Renal pelvis (tissue), 4 donors: ENCODE data around the gene CYP11A1. TPM values are rescaled to one million over a fixed set of nuclear protein-coding genes. Genes with fewer than 3 reads are reported as not detected.

Experiments used
- DNase-seq: peaks from one replicate; pipeline ENCODE4 v3.0.0-alpha.2; 2013
- polyA plus RNA-seq, 3 donors: library from polyadenylated mRNA; unstranded; fragments of 120-200 nt; gene quantifications; one replicate each; pipeline ENCODE4 v1.2.1, GENCODE V29; 2013; ENCODE audit not compliant: insufficient read length in 3 of 3

Gene CYP11A1
- polyA plus RNA-seq, 3 donors: 1.6 to 3.0 (median 2.2) TPM

GRCh38 chr15:74350295-74351275 is 16.9 kb downstream of the CYP11A1 start:
- DNase-seq: no peak

- DNase-seq: no peak
Measured at GRCh38 chr15:74349241-74349778, 18.1 kb downstream of the CYP11A1 start.

GRCh38 chr15:74347757-74348250 is 19.6 kb downstream of the CYP11A1 start:
- DNase-seq: no peak

- no peak for DNase-seq
Measured at GRCh38 chr15:74345051-74345450, 22.4 kb downstream of the CYP11A1 start.

DNA sequence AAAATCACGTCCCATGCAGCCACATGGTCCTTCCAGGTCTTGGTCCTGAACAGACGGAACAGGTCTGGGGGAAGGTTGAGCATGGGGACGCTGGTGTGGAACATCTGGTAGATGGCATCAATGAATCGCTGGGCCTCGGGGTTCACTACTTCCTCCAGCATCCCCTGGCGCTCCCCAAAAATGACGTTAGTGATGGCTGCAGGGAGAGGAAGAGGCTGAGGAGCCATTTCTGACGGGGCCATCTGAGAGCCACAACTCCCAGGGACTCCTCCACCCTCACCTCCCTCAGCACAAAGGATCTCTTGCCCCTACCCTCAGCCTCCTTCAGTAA is 23.7 kb downstream of the CYP11A1 start:
- no peak for DNase-seq

DNA sequence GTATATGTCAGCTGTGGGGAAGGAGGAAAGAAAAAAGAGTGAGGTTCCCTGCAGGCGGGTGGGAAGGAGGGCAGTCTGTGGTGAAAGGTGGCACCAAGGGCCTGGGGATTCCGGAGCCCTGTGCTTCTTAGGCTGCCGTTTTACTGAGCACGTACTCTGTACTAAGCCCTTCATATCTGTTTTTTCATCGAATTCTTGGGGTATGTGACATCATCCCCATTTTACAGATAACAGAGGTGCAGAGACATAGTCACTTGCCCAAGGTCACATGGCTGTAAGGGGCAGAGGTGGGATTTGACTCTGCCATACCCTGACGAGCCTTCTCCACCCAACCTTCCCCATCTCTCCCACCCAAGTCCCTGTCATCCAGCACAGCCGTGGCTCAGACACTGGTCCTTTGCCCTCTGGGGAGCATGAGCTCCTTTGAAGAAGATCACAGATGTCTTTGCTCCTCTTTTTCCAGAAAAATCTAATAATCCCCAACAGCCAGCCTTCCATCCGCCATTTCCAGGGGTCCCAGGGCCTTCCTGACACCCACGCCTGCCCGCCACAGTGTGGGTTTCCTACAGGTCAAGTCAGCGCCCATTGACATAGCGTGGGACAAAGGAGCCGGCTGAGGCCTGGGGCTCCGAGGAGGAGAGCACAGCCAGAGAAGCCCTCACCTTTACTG is 24.2 kb downstream of the CYP11A1 start:
- no peak for DNase-seq

DNA sequence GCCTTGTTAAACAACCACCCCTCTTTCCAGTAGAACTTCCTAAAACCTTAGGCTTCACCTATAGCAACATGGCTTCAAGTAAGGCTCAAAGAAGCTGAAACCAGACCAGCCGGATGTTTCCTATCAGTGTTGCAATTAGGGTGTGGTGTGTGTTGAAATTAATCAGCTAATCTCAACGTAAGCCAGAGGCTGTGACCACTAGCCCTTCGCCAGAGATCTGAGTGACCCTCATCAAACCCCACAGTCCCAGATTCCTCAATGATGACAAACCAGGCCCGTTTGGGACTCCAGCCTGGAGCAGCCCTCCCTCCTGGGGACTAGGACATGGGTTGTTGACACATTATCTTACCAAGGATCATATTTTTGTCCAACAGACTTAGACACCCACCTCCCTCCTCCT is 27.3 kb downstream of the CYP11A1 start:
- no peak for DNase-seq

DNA sequence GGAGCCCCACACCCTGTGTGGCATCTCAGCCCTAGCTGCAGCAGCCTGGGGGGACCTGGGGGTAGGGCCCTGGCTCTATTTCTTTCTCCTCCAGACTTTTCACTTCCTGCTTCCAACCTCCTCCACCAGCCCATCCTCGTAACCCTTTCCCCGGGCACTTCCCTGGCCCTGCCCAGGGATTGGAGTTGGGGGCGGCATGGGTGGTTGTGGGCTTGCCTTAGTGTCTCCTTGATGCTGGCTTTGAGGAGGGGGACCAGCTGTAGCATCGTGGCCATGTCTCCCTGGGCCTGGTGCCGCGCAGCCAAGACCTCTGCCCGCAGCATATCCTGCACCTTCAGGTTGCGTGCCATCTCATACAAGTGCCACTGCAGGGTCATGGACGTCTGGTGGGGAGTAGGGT is 28.1 kb downstream of the CYP11A1 start:
- DNase-seq: no peak

- DNase-seq: no peak
Measured at GRCh38 chr15:74338676-74339075, 28.8 kb downstream of the CYP11A1 start.

DNA sequence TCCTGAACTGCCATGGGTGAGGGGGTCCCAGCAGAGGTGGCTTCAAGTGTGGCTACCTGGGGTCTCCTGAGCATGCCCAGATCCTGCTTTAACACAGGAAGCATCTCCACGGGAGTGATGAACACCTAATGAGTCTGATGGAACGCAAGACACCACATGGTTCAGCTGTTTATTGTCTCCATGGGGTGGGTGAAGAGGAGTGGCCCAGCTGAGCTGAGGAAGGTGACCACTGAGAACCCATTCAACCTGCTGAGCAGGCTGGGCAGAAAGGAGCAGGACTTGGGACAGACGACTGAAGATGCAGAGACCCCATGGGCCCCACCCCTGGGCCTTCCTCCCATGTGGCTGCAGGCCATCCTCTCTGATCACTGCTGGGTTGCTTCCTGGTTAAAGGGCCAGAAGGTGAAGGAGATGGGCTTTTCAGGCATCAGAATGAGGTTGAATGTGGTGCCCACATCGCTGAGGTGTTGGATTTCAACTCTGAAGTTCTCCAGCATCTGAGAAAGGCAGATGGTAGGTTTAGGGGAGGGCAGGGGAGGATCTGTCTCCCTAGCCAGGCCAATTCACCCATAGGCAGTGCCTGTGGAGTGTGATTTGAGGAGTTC is 29.7 kb downstream of the CYP11A1 start:
- no peak for DNase-seq

DNA sequence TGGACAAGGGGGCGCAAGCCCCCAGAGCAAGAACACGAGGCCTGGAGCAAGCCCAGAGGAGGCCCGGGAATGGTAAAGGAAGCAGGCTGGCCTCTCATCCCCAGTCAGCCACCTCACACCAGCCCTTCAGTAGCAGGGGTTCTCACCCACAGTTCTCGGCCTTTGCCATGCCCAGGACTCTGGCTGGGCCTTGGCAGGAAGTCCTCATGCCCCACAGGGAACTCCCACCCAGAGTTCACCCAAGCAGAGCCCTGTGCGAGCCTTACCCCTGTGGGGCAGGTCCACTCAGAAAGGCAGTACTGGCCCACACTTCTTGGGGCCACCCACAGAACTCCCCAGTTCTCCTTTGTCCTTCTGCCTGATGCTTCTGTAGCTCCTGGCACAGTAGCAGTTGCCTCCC is 30.3 kb downstream of the CYP11A1 start:
- DNase-seq: no peak

DNA sequence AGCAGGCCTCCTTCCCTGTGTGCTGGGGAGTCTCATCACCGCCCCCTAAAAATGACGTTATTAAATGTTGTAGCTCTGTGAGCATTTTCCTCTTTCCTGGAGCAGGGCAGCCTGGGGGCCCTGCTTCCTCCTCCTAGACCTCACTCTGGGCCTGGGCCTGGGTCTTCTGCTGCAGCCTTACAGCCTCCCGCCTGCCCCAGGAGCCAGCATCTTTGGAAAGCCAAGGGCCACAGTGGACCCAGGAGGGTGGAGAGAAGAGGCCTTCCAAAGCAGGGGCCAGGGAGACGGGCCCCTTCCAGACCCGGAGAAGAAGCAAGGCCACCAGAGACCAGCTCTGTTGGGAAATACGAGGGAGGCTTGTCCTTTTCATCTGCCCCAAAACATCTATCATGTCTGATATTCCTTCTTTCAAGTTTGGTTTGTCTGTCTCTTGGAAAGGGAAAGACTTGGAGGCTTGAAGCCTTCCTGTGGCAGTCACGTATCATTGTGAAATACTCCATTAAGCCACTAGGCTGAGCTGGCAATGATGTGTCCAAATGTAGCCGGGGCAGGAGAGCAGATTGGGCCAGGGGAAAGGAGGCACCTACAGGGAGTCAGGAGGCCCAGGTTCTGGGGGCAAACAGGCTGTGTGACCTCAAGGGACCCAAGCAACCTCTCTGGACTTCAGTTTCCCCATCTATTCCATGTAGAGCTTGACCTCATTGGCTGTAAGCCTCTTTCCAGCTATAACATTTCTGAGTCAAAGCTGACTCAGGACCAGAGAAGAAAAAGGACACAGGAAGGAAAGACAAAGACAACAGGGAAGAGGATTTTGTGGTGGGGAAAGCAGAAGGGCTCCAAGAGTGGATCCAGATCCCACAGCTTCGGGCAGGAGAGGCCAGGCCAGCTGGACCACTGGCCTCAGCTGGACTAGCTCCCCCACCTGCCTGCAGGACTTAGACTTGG is 31.1 kb downstream of the CYP11A1 start:
- DNase-seq: no peak

GRCh38 chr15:74335396-74335795 is 32.0 kb downstream of the CYP11A1 start:
- no peak for DNase-seq

DNA sequence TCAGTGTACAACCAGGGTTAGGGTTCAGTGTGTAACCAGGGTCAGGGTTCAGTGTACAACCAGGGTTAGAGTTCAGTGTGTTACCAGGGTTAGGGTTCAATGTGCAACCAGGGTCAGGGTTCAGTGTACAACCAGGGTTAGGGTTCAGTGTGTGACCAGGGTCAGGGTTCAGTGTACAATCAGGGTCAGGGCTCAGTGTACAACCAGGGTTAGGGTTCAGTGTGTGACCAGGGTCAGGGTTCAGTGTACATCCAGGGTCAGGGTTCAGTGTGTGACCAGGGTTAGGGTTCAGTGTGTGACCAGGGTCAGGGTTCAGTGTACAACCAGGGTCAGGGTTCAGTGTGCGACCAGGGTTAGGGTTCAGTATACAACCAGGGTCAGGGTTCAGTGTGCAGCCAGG is 33.3 kb downstream of the CYP11A1 start:
- no peak for DNase-seq

DNA sequence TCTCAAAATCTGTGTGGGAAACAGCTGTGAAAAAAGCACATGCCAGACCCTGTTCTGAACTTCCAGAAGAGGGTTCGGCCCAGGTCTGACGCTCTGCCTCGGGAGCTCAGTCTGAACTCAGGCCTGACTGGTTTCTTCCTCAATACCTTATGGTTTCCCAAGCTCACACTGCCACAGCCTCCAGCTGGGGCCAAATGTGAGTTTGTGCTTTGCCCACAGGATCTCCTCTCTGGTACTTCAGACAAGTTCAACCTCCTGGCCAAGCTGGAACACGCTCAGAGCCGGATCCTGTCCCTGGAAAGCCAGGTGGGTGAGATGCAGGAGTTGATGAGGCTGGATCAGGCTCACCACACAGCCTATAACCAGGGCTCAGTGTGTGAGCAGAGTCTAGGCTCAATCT is 33.8 kb downstream of the CYP11A1 start:
- DNase-seq: no peak

- no peak for DNase-seq
Measured at GRCh38 chr15:74333093-74333492, 34.4 kb downstream of the CYP11A1 start.

DNA sequence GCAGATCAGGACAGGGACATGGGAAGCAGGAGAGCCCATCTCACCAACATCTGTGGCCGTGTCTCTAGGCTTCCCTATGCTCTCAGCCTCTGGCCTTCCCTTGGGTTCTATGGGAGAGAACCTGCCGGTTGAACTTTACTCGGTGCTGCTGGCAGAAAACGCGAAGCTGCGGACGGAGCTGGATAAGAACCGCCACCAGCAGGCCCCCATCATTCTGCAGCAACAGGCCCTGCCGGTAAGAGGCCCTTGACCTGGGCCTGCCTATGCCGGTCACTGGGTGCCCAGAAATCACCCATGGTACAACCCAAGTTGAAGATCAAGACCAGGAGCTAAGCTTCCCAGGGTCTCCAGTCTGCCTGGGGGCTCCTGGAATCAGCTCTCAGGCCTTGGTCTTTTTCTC is 34.8 kb downstream of the CYP11A1 start:
- DNase-seq: no peak

DNA sequence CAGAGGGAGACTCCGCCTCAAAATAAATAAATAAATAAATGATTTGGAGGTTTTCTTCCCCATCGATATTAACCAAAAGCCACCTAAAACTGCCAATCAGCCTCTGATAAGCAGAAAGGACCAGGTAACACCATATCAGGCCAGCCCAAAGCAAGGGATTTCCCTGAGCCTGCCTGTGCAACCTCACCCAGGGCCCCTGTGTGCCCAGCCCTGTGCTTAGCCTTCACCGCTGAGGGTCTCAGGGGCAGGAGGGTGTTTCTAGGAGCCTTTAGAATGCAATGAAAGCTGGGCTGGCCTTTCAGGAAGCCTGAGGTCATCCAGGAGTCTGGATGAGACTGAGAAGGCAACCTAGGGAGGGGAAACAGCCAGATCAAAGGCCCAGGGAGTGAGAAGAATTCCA is 35.4 kb downstream of the CYP11A1 start:
- no peak for DNase-seq

GRCh38 chr15:74330861-74331408 is 36.5 kb downstream of the CYP11A1 start:
- no peak for DNase-seq

- DNase-seq: no peak
Measured at GRCh38 chr15:74328331-74329056, 39.0 kb downstream of the CYP11A1 start.
